ENCODE results near the gene KCNA1.

The KCNA1 gene

GRCh38 chr12:4962539-4963486 is 53.1 kb downstream of the KCNA1 start:
- no peak for DNase-seq

All from activated T-cell treated with anti-CD3 and anti-CD28 coated beads, Interleukin-2, amount 50 U/mL, for 1 hour (primary cell).